ENCODE data around the gene MROH2B.

The MROH2B gene

DNA sequence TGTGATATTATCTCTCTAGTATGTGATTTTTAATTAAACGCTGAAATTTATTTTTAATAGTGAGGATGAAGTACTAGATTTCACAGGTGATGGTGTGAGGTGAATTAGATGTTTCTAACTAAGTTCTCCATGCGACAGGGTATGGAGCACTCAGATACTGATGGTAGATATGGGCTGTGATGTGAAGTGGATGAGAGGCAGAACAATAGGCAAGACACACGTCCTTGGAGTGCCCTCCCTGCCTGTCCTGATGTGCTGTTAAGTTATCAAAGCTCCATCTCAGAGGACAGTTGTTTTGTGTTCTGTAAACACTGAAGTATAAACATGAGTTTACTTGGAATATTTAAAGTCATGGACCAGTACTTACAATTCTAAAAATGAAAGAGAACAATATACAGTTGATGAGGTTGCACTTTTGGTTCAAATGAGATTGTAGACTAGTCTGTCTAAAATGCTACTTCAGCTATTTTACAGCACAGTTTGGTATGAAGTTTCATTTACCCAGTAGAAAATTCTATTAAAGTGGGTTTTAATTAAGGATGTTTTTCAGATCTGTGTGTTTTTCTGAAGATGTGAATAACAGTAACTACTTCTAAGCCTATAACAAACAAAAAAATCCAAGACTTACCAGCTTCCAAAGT is 97.7 kb downstream of the MROH2B start:
- in situ Hi-C loops (cut with MboI; ENCODE audit: low sequenced_read_pairs) = no loop called here

DNA sequence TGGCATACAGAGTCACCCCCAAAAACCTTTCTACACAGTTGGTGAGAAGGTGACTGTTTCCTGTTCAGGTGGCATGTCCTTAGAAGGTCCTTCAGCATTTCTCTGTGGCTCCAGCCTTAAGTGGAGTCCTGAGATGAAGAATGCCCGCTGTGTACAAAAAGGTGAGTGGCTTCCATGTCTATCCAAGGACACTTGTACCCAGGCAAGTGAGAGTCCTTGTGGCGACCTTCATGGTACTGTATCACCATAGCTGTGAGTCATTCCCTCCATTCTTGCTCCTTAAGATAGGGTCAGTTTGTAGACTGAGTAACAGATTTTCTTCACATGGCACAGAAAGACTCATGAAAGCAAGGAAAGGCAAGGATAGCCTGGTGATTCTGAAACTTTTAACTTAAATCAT is 98.7 kb downstream of the MROH2B start:
- in situ Hi-C loops (cut with MboI; ENCODE audit: low sequenced_read_pairs) = no loop called here

DNA sequence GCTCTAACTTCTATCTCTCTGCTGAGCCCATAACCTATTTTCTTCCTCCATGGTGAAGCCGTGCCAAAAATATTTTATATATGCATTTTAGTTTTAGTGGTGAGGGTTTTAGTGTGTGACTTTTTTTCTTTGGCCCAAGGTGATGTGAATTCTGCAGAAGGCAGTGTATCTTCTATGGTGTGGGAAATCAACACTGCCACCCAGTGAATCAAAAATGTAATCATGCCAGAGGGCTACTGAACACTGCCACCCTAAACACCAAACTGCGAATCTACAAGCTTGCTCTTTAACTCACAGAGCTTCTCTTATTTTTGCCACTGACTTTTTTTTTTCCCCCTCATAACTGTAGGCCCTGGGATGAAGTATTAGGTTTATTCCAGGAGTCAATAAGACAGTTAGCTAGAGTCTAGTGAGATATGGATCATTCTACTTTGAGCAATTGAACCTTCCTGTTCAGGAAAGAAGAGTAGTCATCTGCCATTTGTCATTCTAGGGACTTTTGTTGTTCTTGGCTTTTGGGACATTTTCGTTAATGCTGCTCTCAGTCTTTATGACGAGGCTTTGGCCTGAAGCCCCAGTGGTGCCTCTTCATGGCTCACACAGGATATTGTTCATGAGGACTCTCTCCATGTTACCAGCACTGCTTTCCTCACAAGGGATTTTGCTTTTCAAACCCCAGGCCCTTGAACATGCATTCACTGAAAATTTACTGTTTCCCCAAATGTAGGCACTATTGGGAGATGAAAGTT is 108.8 kb downstream of the MROH2B start:
- in situ Hi-C loops (cut with MboI; ENCODE audit: low sequenced_read_pairs) = no loop called here

DNA sequence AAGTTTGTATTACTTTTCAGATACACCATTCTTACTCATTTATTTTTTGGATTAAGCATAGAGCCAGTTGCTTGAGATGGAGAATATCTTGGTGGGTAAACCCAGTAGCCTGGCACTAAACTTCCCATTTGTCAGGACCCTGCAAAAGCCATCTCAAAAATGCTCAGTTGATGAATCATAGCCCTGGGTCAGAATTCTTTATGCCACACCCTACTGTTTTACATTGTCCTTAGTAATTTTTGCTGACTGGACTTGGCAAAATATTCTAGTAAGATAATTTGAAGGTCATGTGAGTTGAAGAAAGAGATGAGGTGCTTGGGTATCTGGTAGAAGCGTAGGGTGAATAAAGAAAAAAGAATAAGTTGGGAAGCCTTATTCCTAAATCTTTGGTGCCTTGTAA is 111.1 kb downstream of the MROH2B start:
- in situ Hi-C loops (cut with MboI; ENCODE audit: low sequenced_read_pairs) = no loop called here

DNA sequence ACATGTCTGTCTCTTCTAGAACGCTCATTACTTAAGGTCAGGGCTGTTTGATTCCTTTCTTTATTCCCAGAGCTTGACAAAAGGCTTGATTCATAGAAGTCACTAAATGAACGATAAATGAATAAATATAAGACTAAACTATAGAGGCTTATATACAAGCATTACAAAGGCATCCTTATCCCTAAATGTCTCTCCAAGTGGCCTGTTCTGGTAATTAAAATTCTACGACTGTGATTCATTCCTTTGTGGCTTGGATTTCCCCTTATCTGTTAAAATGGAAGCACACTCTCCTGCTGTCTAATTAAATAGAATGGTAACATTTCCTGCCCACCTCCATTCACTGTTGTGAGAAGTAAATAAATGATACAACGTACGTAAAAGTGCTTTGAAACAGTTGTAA is 112.3 kb downstream of the MROH2B start:
- in situ Hi-C loops (cut with MboI; ENCODE audit: low sequenced_read_pairs) = no loop called here

DNA sequence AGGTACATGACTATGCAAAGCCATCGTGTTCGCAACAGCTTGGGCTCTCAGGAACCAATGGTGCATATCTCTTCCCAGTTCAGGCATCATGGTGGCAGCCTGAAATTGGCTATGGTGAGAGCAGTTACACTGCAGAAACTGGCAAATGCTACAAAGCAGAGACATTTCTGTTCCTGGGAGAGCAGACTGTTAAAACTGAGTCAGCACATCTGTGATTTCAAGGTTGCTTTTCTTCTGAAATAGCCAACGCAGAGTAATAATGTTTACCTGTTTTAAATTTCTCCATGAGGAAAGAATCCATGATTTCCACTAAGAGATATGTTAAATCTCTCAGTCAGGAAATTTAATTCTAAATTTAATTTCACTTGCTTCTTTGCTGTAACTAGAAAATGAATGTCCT is 114.1 kb downstream of the MROH2B start:
- in situ Hi-C loops (cut with MboI; ENCODE audit: low sequenced_read_pairs) = no loop called here

DNA sequence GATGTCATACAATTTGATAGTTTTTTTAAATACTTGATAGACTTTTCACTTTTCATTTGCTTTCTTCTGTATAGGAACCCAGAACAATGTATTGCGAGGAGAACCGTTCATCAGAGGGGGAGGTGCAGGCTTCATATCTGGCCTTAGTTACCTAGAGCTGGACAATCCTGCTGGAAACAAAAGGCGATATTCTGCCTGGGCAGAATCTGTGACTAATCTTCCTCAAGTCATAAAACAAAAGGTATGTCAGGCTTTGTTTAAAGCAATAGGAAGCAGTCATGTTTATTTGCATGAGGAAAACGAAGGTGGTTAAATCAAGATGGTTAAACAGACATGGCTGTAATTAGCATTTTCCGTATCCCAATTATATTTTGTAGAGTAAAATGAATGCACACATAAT is 115.8 kb downstream of the MROH2B start:
- in situ Hi-C loops (cut with MboI; ENCODE audit: low sequenced_read_pairs) = no loop called here

All from hTERT RPE-1 (cell line).